GM18511 (cell line): ENCODE data around the gene BPIFB6.

Experiments used
- ATAC-seq: cut with Tn5 transposase; IDR thresholded peaks from one replicate; pipeline ENCODE4 v1.9.1; 2021; ENCODE audit warnings: mild to moderate bottlenecking, moderate library complexity; ENCODE audit not compliant: unreplicated experiment

Gene BPIFB6, protein sequence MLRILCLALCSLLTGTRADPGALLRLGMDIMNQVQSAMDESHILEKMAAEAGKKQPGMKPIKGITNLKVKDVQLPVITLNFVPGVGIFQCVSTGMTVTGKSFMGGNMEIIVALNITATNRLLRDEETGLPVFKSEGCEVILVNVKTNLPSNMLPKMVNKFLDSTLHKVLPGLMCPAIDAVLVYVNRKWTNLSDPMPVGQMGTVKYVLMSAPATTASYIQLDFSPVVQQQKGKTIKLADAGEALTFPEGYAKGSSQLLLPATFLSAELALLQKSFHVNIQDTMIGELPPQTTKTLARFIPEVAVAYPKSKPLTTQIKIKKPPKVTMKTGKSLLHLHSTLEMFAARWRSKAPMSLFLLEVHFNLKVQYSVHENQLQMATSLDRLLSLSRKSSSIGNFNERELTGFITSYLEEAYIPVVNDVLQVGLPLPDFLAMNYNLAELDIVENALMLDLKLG

DNA sequence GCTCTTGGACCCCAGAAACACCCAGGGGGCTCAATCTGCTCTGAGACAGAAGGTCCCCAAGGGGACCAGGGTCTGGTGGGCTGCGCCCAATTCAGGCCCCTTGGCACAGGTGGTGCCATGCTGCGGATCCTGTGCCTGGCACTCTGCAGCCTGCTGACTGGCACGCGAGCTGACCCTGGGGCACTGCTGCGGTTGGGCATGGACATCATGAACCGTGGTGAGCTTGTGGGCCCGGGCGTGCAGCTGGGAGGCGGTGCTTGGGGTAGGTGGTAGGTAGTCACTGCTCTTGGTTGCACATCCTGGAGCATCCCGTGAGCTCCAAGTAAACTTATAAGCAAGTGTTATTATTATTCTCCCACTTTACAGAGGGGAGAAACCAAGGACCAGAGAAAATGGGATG is at the start of gene BPIFB6:
Gene BPIFB6 (plus strand): TSS at position 118 of the 400 bp plus-strand sequence. CDS start 0 bp downstream, at position 118.
- no peak for ATAC-seq

DNA sequence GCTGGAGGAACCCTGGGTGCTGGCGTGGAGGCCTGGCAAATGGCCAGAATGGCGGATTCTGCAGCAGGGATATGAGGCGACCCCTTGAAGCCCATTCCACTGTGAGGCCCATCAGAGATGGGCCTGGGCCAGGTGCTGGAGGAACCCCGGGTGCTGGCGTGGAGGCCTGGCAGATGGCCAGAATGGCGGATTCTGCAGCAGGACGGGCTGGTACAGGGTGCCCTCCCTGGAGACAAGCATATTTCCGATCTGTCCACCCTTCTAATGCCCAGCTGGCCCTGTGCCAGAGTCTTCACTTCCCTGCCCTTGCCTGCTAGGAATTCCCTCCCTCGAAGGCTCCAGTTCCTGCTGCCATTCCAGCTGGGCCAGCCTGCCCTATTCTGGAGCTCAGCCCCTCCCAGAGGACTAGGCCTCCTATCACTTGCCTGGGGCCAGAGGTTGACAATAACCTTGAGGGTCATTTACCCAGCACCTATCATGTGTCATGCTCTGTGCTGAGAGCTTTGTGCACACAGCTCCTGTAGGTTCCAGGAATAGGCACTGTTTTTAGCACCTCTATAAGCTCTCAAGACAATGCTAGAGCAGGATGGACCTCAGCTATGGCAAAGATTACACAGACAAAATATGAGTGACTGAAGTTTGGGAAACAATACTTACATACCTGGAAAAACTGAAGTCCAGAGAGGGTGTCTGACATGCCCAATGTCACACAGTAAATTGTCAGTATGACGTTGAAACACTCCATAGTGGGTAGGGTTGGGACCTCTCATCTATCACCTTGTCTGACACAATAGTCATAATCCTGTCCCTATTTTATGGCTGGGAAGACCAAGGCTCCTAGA is 48.6 kb upstream of the BPIFB6 start:
- no peak for ATAC-seq

DNA sequence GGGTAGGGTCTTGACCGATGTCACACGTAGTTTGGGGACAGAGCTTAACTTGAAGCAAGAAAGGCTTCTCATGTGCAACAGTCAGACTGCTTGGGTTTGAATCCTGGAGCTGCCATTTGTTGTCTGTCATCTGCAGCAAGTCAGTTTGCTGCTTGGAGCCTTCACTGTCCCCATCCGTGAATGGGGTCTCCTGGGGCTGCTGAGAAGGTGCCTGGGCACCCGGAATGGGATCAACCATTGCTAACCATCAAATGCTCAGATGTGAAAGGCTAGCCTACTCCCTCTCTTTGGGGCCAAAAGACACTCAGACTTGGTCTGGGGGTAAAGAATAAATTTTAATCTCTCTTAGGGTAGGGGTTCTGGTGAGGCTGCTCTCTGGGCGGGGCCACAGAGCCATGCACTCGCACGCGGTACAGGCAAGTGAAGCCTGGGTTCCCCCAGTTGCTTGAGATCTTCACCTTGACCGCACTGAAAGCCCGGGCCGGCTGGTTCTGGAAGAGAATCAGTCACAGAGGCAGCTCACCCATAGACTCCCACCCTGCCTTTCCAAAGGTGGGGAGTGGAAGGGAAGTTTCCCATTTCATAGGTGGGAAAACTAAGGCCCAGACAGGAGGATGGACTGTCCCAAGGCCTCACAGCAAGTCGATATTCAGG is 47.9 kb upstream of the BPIFB6 start:
- no peak for ATAC-seq

DNA sequence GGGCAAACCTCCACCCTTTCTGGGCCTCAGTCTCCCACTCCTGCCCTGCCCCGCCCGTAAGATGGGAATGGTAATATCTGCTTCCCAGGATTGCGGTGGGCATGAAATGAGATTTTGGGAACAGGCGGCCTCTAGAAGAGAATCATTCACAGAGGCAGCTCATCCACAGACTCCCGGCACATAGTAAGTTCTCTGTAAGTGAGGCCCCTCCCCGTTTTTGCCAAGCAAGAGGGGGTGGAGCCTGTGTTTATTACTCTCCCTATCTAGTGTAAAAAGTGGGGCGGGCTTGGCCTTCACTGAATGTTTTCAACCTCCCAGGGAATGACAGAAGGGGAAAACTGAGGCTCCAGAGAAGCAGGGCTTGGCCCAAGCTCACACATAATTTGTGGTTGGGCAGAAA is 47.3 kb upstream of the BPIFB6 start:
- no peak for ATAC-seq

DNA sequence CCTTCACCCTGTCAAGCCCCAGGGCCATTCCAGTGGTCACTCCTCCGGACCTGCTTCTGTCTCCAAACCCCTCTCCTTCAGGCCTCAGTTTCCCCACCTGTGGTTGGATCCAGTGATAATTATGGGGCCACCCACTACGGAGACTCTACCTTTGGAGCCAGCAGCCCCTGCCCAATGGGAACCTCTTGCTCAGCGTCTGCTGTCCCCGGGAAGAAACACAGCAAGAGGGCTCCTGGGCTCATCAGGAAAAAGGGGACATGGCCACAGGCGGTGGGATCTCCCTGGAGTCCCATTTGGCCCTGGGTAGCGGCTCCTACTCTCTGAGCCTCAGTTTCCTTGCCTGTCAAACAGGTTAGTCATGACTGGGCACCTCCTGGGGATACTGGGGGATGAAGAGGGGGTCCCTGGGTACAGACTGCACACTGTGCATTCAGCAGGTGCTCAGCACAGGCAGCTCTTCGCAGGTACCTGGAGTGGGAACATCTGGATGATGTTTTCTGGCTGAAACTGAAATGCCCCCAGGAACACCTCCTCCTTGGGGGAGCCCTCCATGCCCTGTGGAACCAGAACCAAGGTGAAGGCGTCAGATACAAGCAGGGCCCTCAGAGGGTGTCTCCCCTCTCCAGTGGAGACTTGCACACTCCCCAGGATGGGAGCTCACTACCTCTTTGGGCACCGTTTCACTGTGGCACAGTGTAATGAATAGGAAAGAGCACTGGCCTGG is 46.7 kb upstream of the BPIFB6 start:
- no peak for ATAC-seq

DNA sequence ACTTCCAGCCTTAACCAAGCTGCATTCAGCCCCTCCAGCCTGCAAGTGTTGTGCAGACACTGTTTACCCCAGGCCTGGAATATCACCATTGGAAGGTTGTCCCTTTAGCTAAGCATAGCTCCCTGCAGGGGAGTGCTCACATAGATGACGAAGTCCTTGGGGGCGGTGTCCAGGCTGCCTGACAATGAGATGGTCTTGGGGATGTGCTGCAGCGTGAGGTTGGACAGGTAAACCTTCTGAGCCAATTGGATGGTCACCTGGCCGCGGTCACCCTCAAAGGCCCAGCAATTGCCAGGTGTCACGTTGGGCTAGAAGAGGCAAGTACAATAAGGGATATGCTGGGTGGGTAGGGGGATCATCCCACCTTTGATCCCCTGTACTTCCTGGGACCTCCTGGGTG is 45.9 kb upstream of the BPIFB6 start:
- no peak for ATAC-seq

DNA sequence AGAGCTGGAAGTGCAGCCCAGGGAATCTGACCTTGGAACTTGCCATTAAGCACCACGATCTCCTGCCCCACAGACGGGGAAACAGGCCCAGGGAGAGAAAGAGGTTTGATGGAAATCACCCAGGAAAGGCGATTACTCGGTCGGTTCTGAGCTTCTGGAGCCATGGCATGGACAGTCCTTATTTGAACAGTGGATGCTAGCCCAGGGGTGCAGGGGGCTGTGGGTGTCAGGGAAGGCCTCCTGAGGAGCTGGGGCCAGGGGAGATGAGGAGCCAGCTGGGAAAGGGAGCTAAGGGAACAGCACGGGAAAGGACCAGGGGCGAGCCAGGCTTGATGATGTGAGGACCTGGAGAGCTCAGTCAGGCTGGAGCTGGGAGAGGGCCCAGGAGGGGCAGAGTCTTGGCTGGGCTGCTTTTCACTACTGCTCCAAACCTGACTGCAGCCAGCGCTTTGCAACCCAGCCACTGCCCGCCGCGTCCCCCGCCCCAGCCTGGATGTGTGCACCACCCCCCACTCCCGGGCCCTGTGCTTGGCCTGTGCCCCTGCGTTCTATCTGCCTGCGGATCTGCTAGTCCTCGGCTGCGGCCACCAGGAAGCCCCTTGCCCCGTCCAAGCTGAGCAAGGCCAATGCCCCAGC is 45.0 kb upstream of the BPIFB6 start:
- ATAC-seq, result no peak

DNA sequence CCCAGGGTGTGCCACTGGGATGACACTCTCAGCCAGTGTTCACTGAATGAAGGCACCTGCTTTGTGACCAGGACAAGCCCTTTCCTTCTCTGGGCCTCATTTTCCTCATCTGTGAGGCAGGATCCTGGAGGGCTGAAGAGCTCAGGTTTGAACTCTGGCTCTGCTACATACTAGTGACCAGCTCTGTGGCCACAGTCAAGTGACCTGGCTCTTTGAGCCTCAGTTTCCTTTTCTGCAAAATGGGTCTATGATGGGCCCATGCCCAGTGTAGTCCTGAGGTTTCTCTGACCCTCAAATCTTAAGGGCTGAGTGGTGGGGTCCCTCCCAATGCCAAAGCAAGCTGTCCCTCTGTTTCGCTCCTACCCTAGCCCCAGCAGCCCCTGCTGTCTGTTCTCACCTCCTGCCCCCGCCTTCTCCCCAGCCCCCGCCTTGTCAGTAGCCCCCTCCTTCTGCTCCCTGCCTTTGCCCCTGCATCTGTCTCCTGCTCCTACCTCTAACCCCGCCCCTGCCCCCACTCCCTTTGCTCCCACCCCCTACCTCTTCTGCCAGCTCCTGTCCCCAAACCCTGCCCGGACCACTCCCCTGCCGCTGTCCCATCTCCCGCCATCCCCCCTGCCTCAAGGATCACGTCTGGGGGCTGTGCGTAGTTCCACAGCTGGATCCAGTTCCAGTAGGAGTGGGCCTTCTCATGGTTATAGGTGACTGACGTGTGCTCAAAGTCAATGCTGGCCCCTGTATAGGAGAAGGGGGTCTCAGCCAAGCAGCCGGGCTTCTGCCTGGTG is 44.2 kb upstream of the BPIFB6 start:
- ATAC-seq, result no peak

DNA sequence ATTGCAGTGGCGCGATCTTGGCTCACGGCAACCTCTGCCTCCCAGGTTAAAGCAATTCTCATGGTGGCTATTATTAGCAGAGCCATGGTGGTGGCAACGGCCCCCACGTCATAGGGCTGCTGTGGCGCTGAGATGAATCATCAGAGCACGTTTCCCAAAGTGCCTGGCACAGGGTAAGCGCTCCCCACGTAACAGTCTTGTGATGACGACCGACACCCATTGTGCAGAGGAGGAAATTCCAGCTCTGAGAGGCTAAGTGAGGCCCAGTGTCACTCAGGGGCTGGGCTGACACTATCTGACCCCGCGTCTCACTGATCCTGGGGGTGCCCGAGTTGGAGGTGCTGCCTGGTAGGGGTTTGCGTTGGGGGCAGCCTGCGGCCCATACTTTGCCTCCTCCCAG is 43.4 kb upstream of the BPIFB6 start:
- no peak for ATAC-seq

DNA sequence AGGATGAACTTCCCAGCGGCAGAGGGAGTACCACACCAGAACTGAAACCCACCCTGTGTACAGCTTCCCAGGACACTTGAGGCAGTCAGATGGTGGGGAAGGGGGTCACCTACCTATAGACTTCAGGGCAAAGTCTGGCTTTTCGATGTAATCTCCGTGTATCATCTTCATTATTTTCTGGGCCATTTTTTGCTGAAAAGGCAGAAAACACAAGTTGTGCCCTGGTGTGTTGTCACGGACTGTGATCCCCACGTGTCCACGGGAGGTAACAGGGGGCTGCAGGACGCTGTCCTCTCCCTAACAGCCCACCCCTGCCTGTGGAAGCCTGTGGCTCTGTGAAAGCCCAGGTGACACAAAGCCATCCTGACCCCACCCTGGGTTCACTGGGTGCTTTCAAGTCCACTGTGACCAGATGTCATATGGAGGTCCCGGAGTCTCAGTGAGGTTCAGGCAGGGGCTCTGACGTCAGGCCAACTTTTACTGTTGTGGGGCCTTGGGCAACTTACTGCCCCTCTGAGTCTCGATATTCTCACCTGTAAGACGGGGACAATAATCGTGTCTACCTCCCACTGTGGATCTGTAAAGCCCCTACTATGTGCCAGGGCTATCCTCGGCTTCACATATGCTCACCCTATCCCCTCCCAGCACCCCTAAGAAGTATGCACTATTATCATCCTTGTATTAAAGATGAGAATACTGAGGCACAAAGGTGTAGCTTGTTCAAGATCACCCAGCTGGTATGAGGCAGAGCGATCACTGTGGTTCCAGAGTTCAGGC is 41.8 kb upstream of the BPIFB6 start:
- ATAC-seq, result no peak

DNA sequence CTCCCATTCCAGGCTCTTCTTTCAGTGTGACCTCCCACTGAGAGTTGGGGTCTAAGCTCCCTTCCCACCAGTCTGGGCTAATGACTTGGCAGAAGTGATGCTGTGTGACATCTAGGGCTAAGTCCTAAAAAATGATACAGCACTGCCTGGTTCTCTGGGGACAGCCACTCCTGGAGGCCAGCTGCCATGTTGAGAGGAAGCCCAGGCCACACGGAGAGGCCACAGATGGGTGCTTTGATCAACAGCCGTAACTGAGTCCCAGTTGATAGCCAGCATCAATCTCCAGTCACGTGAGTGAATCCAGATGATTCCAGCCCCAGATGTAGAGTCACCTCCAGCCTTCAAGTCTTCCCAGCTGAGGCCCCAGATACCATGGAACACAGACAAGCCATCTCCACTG is 41.0 kb upstream of the BPIFB6 start:
- ATAC-seq, result no peak

DNA sequence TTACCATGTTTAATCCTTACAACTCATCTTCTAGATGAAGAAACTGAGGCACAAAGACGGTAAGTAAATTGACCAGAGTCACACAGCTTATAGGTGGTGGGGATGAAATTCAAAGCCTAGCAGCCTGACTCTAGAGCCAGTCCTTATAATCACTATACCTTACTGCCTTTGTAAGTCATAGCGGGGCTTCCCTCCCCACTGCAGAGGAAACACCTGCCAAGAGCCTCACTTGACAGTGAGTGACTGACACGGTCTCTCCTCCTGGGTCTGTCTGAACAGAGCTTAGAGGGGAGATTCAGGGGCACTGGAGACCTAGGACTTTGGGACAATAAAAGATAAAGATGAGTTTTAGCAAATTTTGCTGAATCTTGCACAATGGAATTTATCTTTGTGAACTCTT is 40.1 kb upstream of the BPIFB6 start:
- no peak for ATAC-seq

DNA sequence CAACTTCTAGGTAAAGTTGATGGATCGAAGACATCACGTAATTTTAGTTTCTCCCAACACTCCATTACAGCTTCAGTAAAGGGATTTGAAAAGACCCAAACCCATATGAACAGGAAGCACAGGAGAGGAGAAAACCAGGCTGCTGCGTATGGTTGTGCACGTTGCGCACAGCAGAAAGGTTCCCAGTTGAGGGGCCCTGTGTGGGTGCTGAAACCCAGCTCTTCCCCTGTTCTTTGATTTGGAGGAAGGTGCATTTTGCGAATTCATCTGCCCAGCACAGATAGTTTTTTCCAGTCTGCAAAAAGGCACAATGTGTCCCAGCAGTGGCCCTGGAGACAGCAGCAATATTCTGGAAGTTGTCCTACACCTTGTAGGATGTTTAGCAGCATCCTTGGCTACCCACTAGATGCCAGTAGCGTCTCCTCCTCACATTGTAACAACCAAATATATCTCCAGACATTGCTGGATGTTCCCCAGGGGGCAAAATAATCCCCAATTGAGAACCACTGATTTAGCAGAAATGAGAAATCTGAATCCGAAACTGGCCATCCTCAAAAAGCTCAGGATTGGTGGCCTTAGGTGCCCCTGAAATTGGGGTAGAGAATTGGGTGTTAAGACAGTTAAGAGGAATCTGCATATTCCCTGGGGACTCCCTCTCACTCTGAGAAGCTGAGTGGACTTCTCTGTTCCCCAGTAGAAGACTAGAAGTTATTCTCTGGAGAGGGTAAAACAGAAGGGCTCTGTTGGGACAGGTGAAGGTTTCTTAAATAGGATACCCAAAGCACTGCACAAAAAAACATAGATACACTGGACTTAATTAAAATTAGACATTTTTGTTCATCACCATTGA is 39.4 kb upstream of the BPIFB6 start:
- ATAC-seq, result no peak

DNA sequence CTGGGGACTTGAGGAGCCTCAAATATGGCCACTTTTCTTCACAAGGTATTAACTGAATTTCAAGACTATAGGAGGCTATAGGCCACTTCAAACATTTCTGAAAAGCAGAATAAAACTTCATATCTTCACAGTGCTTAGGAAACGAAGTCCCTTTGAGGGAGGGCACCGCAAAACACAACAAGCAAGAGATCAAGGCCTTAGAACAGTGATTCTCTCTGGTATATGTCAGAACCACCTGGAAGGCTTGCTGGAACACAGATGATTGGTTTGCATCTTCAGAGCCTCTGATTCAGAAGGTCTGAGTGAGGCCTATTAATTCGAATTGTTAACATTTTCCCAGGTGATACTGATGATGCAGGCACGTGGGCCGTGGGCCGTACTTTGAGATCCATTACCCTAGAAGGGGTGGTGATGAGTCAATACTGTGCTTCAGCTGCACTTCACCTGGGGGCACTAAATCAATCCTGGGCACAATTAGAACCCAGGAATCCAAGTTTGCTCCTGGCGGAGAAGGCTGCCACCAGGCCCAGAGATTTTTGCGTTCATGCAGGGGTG is 37.9 kb upstream of the BPIFB6 start:
- no peak for ATAC-seq

DNA sequence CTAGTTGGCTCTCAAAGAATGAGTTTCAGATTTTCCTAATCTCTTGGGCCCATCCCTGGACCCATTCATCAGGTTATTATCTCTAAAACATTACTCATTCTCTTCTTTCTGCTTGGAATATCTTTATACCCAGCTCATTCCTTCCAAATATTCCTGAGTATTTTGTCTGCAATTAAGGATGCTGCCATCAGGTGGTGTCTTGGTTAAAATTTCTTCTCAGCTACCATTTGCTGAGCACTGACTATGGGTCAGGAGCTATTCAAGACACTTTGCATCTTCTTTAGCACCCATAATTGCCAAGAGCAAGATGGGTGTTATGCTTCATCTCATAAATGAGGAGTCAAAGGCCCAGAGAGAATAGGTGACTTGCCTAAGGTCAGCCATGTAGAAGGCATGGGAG is 35.6 kb upstream of the BPIFB6 start:
- no peak for ATAC-seq

DNA sequence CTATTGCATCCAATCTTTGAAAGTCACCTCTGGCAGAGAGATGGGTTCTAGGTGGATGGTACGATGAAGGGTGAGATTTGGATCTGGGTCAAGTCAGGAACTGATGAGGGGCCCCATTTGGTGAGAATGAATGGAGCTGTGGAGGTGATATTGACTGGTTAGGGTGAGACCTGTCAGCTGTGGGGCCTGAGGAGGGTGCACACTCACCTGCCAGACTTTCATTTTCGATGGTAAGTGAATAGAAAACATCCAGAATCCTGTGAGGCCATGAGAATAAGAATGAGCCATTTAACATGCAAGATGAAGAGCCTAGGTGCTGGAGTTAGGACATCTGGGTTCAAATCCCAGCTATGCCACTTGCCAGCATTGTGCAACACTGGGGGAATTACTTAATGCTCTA is 34.0 kb upstream of the BPIFB6 start:
- ATAC-seq, result no peak

DNA sequence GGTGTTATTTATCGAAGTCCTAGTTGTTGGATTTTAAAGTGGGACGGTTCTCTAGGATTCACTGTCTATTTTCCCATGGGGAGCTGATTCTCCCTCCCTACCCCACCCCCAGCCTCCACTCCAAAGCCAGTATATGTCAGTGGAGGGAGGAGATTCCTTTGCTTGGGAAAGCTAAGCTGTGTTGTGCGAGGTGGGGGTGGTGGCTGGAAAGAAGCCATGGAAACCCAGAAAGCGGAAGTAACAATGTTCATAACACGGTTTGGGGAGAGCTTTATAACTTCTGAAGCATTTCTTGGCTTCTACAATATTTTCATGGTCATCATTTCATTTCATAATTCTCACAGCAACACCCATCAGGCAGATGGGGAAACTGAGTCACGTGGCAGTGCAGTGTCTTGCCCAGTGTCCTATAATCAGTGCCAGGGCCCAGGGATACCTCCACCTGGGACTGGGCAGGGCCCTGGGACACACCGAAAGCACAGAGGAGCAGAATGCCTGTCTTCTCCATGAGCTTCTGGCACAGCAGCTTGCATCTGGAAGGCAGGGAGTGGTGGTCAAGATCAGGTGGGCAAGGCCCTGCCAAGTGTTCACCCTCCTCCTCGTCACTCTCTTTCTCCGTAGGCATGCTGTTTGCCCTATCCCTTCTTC is 31.7 kb upstream of the BPIFB6 start:
- ATAC-seq, result no peak
